ENCODE data around the gene ABCC8.

DNA sequence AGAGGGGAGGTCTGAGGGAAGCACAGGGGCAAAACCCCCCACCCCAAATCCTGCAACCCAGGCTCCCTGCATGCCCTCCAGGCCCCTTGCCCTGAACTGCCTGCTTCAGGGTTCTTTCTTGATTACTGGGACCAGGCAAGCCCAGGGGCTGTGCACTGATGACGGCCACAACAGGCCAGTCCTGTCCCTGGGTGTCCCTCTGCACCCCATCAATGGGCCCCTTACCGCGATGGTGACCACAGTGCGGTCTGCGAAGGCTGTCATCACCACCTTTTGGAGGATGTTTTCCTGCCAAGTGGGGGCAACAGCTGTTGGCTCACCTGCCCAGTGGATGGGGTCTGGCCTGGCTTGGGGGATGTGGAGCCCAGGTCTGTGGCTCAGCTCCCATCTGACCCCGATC, 83.2 kb downstream of the ABCC8 start:
- TF ChIP-seq GATA2 (IDR thresholded peaks at IDR 0.05; ENCODE audit: low read depth, low read length): no peak
- no peak for TF ChIP-seq GATA3 (IDR thresholded peaks at IDR 0.05; ENCODE audit: low read depth, low read length)
